MCF 10A (cell line): ENCODE data around the gene RCAN3. TPM values are rescaled to one million over a fixed set of nuclear protein-coding genes. Genes with fewer than 3 reads are reported as not detected.

ENCODE experiments used
- BruUV-seq: library from RNA; stranded (reverse); fragments of 400-500 nt; replicated peaks from 2 replicates; lab custom pipeline; 2021; lab: Mats Ljungman, UMichigan
- CTCF ChIA-PET: fragments of 300-600 bp; sonication (Branson Sonifier 250); formaldehyde crosslinking; extraction: SDS; loops from one replicate; lab custom pipeline; 2021; ENCODE audit warnings: antibody characterized with exemption, inconsistent platforms; lab: Yijun Ruan, JAX
- POLR2A ChIA-PET: fragments of 300-600, 350-650 bp; sonication (Branson Sonifier 250); formaldehyde crosslinking; extraction: SDS; loops from one replicate; lab custom pipeline; 2020; ENCODE audit warnings: antibody characterized with exemption, inconsistent platforms; lab: Yijun Ruan, JAX
- DNase-seq: peaks from one replicate; pipeline ENCODE4 v3.0.0-alpha.2; 2018; ENCODE audit not compliant: unreplicated experiment
- H3K27ac Mint-ChIP-seq: one replicate; pipeline ENCODE4 v1.8.0; 2022; ENCODE audit warnings: mild to moderate bottlenecking, low read depth, mixed read lengths; ENCODE audit not compliant: unreplicated experiment
- H3K27me3 Mint-ChIP-seq: one replicate; pipeline ENCODE4 v1.8.0; 2022; ENCODE audit warnings: mixed read lengths; ENCODE audit not compliant: insufficient read depth, unreplicated experiment
- H3K36me3 Mint-ChIP-seq: one replicate; pipeline ENCODE4 v1.8.0; 2022; ENCODE audit warnings: mild to moderate bottlenecking, moderate library complexity, mixed read lengths; ENCODE audit not compliant: insufficient read depth, unreplicated experiment
- H3K4me1 Mint-ChIP-seq: one replicate; pipeline ENCODE4 v1.8.0; 2022; ENCODE audit warnings: mixed read lengths; ENCODE audit not compliant: insufficient read depth, unreplicated experiment
- H3K4me3 Mint-ChIP-seq: one replicate; pipeline ENCODE4 v1.8.0; 2022; ENCODE audit warnings: mild to moderate bottlenecking, moderate library complexity, mixed read lengths; ENCODE audit not compliant: unreplicated experiment
- H3K9me3 Mint-ChIP-seq: one replicate; pipeline ENCODE4 v1.8.0; 2022; ENCODE audit warnings: mixed read lengths; ENCODE audit not compliant: unreplicated experiment
- CTCF ChIP-seq: fragments of 200-600 bp; IDR thresholded peaks from one replicate; pipeline ENCODE4 v1.8.0; 2022; ENCODE audit warnings: antibody characterized with exemption, mild to moderate bottlenecking; ENCODE audit not compliant: unreplicated experiment
- intact Hi-C: fragments of 100-400 bp; cut with micrococcal nuclease; formaldehyde crosslinking; loops from 2 replicates; pipeline ENCODE4 v1.14.1; 2022
- total RNA-seq: library from RNA; stranded (reverse); gene quantifications from 2 replicates; pipeline ENCODE4 v1.2.3, GENCODE V29; 2022

RCAN3 gene
- total RNA-seq, 1 experiment from 2014 or later = 6.1 TPM

DNA sequence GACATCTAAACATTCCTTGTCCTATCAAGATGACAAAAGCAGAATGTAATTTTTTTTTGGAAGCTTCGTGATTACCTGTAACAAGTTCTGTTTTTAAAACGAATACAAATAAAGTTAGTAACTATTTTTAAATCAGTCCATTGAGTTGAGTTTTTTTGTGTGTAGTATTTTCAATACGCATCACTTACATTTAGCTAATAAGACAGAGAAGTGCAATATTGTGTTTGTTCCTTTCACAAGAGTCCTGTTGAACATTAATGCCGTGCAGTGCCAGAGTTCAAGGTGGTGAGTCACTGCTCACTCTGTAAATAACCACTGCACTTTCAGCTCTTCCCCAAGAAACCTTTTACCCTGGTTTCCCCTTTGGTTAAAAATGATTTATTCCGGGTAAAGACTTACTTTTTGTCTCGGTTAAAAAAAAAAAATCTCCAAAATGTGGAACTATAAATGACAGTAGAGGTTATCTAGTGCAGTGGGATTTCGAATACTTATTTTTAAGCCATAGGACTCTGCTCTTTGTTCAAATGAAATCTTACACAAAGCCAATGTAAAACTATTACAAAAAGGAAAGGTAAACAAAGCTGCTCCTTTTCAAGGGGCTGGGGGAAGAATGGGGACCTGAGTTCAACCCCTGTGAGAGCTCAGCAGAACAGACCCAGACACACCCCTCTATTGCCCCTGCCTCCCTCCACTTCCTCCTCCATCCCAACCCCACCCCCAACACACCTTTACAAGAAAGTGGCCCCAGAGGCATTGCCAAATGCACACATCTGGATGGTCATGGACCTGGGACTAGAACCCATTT lies 38.5 kb downstream of the RCAN3 start:
- H3K36me3 Mint-ChIP-seq = no peaks in the 10 kb centered on the region
- CTCF ChIA-PET = interaction anchor here (0.6 to 2.3 kb wide), 11 partner anchors 13 to 150 kb away, joined by 3 to 10 read pairs (median 4); no protein-coding TSS in a partner anchor
- no TSS peak for BruUV-seq

DNA sequence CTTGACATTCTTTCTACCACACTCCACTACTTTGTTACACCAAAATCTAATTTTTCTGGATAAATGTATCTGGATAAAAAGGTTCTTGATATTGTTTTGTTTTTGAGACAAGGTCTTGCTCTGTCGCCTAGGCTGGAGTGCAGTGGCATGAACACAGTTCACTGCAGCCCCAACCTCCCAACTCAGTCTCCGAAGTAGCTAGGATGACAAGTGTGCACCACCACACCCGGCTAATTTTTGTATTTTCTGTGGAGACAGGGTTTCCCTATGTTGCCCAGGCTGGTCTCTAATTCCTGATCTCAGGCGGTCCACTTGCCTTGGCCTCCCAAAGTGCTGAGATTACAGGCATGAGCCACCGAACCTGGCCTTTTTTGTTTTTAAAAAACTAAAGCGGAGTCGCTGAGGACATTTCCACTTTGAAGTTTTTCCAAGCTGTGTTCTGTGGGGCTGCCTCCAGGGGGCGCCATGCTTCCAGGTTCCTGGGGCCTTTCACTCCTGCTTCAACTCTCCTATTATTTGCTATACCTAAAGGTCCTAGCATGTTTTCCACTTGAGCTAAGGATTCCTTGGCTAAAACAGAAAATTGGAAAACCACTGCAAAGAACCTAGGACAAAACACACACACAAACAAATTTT lies 39.2 kb downstream of the RCAN3 start:
- CTCF ChIA-PET = interaction anchor here (0.7 to 2.3 kb wide), 7 partner anchors 16 to 151 kb away, joined by 3 to 10 read pairs (median 5); no protein-coding TSS in a partner anchor
- Mint-ChIP-seq H3K27me3 (no peaks in the 10 kb centered on the region), H3K9me3 (no peaks in the 10 kb centered on the region), H3K36me3 (no peaks in the 10 kb centered on the region), H3K4me3 (no peak overlapping the region), H3K27ac (peak overlapping the region; percentile 39), H3K4me1 (peaks cover 8% of the 10 kb centered on the region)
- BruUV-seq = no TSS peak
- peak; percentile 24 for DNase-seq
- TF ChIP-seq CTCF = peak; percentile 44
- POLR2A ChIA-PET = interaction anchor here (0.6 to 2.3 kb wide), 8 partner anchors 15 to 440 kb away, joined by 3 to 10 read pairs (median 4); partner anchors contain the start of genes NIPAL3 and RCAN3
- intact Hi-C loops = loop anchor here (5.0 kb wide), 1 partner anchor 95 kb away; no protein-coding TSS in a partner anchor

More for the DNA sequence above, 38.5 kb downstream of the RCAN3 start:
- intact Hi-C loops = loop anchor here (5.0 kb wide), 1 partner anchor 96 kb away; no protein-coding TSS in a partner anchor
- Mint-ChIP-seq H3K27ac (no peak overlapping the region), H3K27me3 (no peaks in the 10 kb centered on the region), H3K4me1 (peaks cover 14% of the 10 kb centered on the region), H3K4me3 (no peak overlapping the region), H3K9me3 (no peaks in the 10 kb centered on the region)
- POLR2A ChIA-PET = interaction anchor here (0.6 to 2.3 kb wide), 12 partner anchors 14 to 441 kb away, joined by 3 to 10 read pairs (median 3); partner anchors contain the start of genes NIPAL3 and RCAN3
- peak; percentile 73 for DNase-seq
- TF ChIP-seq CTCF = no peak

DNA sequence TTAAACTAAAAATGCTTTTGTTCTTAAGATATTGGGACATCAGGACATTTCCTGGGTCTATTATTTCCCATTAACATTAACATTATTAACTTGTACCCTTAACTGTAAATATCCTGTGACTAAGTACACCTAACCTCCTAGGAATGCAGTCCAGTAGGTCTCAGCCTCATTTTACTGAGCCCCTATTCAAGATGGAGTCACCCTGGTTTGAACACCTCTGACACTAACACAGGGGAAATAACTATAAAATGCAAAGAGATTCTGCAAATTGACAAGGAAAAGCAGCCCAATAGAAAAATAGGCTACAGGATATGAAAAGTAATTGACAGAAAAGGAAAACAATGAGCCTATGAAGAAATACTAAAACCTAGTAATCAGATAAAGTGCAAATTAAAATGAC lies 41.6 kb downstream of the RCAN3 start:
- H3K27me3 Mint-ChIP-seq = no peaks in the 10 kb centered on the region
- BruUV-seq = no TSS peak
- peaks cover 8% of the 10 kb centered on the region for H3K4me1 Mint-ChIP-seq
- intact Hi-C loops = loop anchor here (5.0 kb wide), 1 partner anchor 93 kb away; no protein-coding TSS in a partner anchor
- H3K27ac Mint-ChIP-seq = no peak overlapping the region
- DNase-seq = no peak
- no peaks in the 10 kb centered on the region for H3K36me3 Mint-ChIP-seq
- POLR2A ChIA-PET = interaction anchor here (0.6 kb wide), 1 partner anchor 26 kb away, joined by 4 read pairs; no protein-coding TSS in a partner anchor
- H3K4me3 Mint-ChIP-seq = no peak overlapping the region
- CTCF ChIA-PET = interaction anchor here (0.6 kb wide), 1 partner anchor 15 kb away, joined by 4 read pairs; no protein-coding TSS in a partner anchor
- H3K9me3 Mint-ChIP-seq = no peaks in the 10 kb centered on the region
- no peak for TF ChIP-seq CTCF

- no peaks in the 10 kb centered on the region for H3K27me3 Mint-ChIP-seq
- no peak for DNase-seq
- H3K9me3 Mint-ChIP-seq = no peaks in the 10 kb centered on the region
- no peak overlapping the region for H3K4me3 Mint-ChIP-seq
- BruUV-seq = no TSS peak
- no peak for TF ChIP-seq CTCF
- CTCF ChIA-PET = no interaction called here
- H3K36me3 Mint-ChIP-seq = no peaks in the 10 kb centered on the region
- POLR2A ChIA-PET = no interaction called here
- intact Hi-C loops = no loop called here
- H3K27ac Mint-ChIP-seq = no peak overlapping the region
- H3K4me1 Mint-ChIP-seq = peaks cover 1% of the 10 kb centered on the region
Measured at GRCh38 chr1:24545662-24546061, 43.0 kb downstream of the RCAN3 start.
